Parathyroid adenoma (tissue), 2 donors: ENCODE measurements around the gene TMEM35B.

ENCODE experiments used
- H2AFZ ChIP-seq: fragments of 300-600 bp; sonication (generic); one replicate; pipeline ENCODE4 v1.7.0; 2017; ENCODE audit warnings: antibody characterized with exemption, mild to moderate bottlenecking
- H3K27ac ChIP-seq: fragments of 300-600 bp; sonication (generic); one replicate; pipeline ENCODE4 v1.7.0; 2017
- H3K27me3 ChIP-seq: fragments of 300-600 bp; sonication (generic); one replicate; pipeline ENCODE4 v1.7.0; 2017; ENCODE audit warnings: low read length; ENCODE audit not compliant: control insufficient read depth, insufficient read depth
- H3K36me3 ChIP-seq: fragments of 300-600 bp; sonication (generic); one replicate; pipeline ENCODE4 v1.7.0; 2017; ENCODE audit warnings: low read length; ENCODE audit not compliant: control insufficient read depth, insufficient read depth
- H3K4me1 ChIP-seq: fragments of 300-600 bp; sonication (generic); one replicate; pipeline ENCODE4 v1.7.0; 2017; ENCODE audit warnings: control low read depth
- H3K4me2 ChIP-seq: fragments of 300-600 bp; sonication (generic); one replicate; pipeline ENCODE4 v1.7.0; 2017; ENCODE audit warnings: low read length
- H3K4me3 ChIP-seq: fragments of 300-600 bp; sonication (generic); one replicate; pipeline ENCODE4 v1.7.0; 2017; ENCODE audit warnings: low read depth, low read length
- H3K79me2 ChIP-seq: fragments of 300-600 bp; sonication (generic); one replicate; pipeline ENCODE4 v1.7.0; 2017; ENCODE audit warnings: control low read depth
- H3K9ac ChIP-seq: fragments of 300-600 bp; sonication (generic); one replicate; pipeline ENCODE4 v1.7.0; 2017; ENCODE audit warnings: mild to moderate bottlenecking
- H3K9me3 ChIP-seq: fragments of 300-600 bp; sonication (generic); one replicate; pipeline ENCODE4 v1.7.0; 2017; ENCODE audit warnings: low read length; ENCODE audit not compliant: control insufficient read depth
- CTCF ChIP-seq: fragments of 300-600 bp; sonication (generic); IDR thresholded peaks from one replicate; pipeline ENCODE4 v1.7.0; 2017; ENCODE audit warnings: antibody characterized with exemption, mild to moderate bottlenecking
- donor health status: primary hyperparathyroidism.

TMEM35B gene

GRCh38 chr1:34977858-34978257 lies 7.3 kb downstream of the TMEM35B start:
- TF ChIP-seq CTCF = no peak

GRCh38 chr1:34977210-34977471 lies 8.0 kb downstream of the TMEM35B start:
- Histone ChIP-seq H3K9me3 (no peaks in the 10 kb centered on the region), H3K27ac (no peak overlapping the region), H3K27me3 (no peaks in the 10 kb centered on the region), H3K79me2 (no peaks in the 10 kb centered on the region), H3K4me1 (no peaks in the 10 kb centered on the region), H3K4me2 (no peak overlapping the region), H3K9ac (no peak overlapping the region), H3K4me3 (no peak overlapping the region), H3K36me3 (no peaks in the 10 kb centered on the region), H2AFZ (no peak overlapping the region)
- TF ChIP-seq CTCF = no peak

More at GRCh38 chr1:34977858-34978257, 7.3 kb downstream of the TMEM35B start:
- Histone ChIP-seq H2AFZ (no peak overlapping the region), H3K79me2 (no peaks in the 10 kb centered on the region), H3K4me3 (no peak overlapping the region), H3K27ac (no peak overlapping the region), H3K4me1 (no peaks in the 10 kb centered on the region), H3K9me3 (no peaks in the 10 kb centered on the region), H3K36me3 (no peaks in the 10 kb centered on the region), H3K4me2 (no peak overlapping the region), H3K9ac (no peak overlapping the region), H3K27me3 (no peaks in the 10 kb centered on the region)

GRCh38 chr1:34976384-34977209 lies 8.6 kb downstream of the TMEM35B start:
- H3K9ac ChIP-seq = no peak overlapping the region
- TF ChIP-seq CTCF = no peak
- H3K79me2 ChIP-seq = no peaks in the 10 kb centered on the region
- no peaks in the 10 kb centered on the region for H3K4me1 ChIP-seq
- no peak overlapping the region for H3K4me3 ChIP-seq
- H3K27ac ChIP-seq = no peak overlapping the region
- H3K9me3 ChIP-seq = no peaks in the 10 kb centered on the region
- no peaks in the 10 kb centered on the region for H3K27me3 ChIP-seq
- H2AFZ ChIP-seq = no peak overlapping the region
- H3K36me3 ChIP-seq = no peaks in the 10 kb centered on the region
- H3K4me2 ChIP-seq = no peak overlapping the region

GRCh38 chr1:34975771-34976170 lies 9.4 kb downstream of the TMEM35B start:
- H3K4me1 ChIP-seq = no peaks in the 10 kb centered on the region
- no peak overlapping the region for H3K27ac ChIP-seq
- H3K9ac ChIP-seq = no peak overlapping the region
- H3K4me2 ChIP-seq = no peak overlapping the region
- H3K4me3 ChIP-seq = no peak overlapping the region
- H3K36me3 ChIP-seq = no peaks in the 10 kb centered on the region
- TF ChIP-seq CTCF = no peak
- no peaks in the 10 kb centered on the region for H3K9me3 ChIP-seq
- H2AFZ ChIP-seq = no peak overlapping the region
- H3K27me3 ChIP-seq = no peaks in the 10 kb centered on the region
- H3K79me2 ChIP-seq = no peaks in the 10 kb centered on the region

- Histone ChIP-seq H3K4me2 (no peak overlapping the region), H3K27ac (no peak overlapping the region), H3K79me2 (no peaks in the 10 kb centered on the region), H2AFZ (no peak overlapping the region), H3K4me1 (no peaks in the 10 kb centered on the region), H3K9ac (no peak overlapping the region), H3K36me3 (no peaks in the 10 kb centered on the region), H3K4me3 (no peak overlapping the region), H3K27me3 (no peaks in the 10 kb centered on the region), H3K9me3 (no peaks in the 10 kb centered on the region)
- no peak for TF ChIP-seq CTCF
These were observed 9.8 kb downstream of the TMEM35B start for GRCh38 chr1:34975338-34975737.
